Ishikawa (cell line): Measurements from ENCODE around the gene FSTL4.

Experiments
- CEBPB ChIP-seq: IDR thresholded peaks from 2 replicates; pipeline ENCODE4 v1.6.1; 2012
- CREB1 ChIP-seq: IDR thresholded peaks from 2 replicates; pipeline ENCODE4 v1.6.1; 2012; ENCODE audit warnings: low read depth
- EGR1 ChIP-seq: IDR thresholded peaks from 2 replicates; pipeline ENCODE4 v1.6.1; 2012
- EP300 ChIP-seq: IDR thresholded peaks from 2 replicates; pipeline ENCODE4 v1.6.1; 2012; ENCODE audit warnings: borderline replicate concordance
- FOXM1 ChIP-seq: IDR thresholded peaks from 2 replicates; pipeline ENCODE4 v1.6.1; 2012; ENCODE audit warnings: low read depth, borderline replicate concordance
- MAX ChIP-seq: IDR thresholded peaks from 2 replicates; pipeline ENCODE4 v1.6.1; 2012
- NFIC ChIP-seq: IDR thresholded peaks from 2 replicates; pipeline ENCODE4 v1.6.1; 2012
- RAD21 ChIP-seq: IDR thresholded peaks from 2 replicates; pipeline ENCODE4 v1.6.1; 2012; ENCODE audit warnings: low read depth
- REST ChIP-seq: IDR thresholded peaks from 2 replicates; pipeline ENCODE4 v1.6.1; 2012; ENCODE audit warnings: low read depth, mild to moderate bottlenecking
- TAF1 ChIP-seq: IDR thresholded peaks from 2 replicates; pipeline ENCODE4 v1.6.1; 2012; ENCODE audit warnings: low read depth, mild to moderate bottlenecking
- TCF12 ChIP-seq: IDR thresholded peaks from 2 replicates; pipeline ENCODE4 v1.6.1; 2012; ENCODE audit warnings: low read depth
- TEAD4 ChIP-seq: IDR thresholded peaks from 2 replicates; pipeline ENCODE4 v1.6.1; 2012
- USF1 ChIP-seq: IDR thresholded peaks from 2 replicates; pipeline ENCODE4 v1.6.1; 2012
- YY1 ChIP-seq: IDR thresholded peaks from 2 replicates; pipeline ENCODE4 v1.6.1; 2012; ENCODE audit warnings: low read depth
- ZBTB7A ChIP-seq: IDR thresholded peaks from 2 replicates; pipeline ENCODE4 v1.6.1; 2012; ENCODE audit warnings: low read depth

FSTL4 gene

GRCh38 chr5:133544346-133544745 lies 68.0 kb downstream of the FSTL4 start:
- TF ChIP-seq EP300 (no peak), EGR1 (no peak), TEAD4 (no peak), RAD21 (no peak), ZBTB7A (no peak), CREB1 (no peak), YY1 (no peak), REST (no peak), NFIC (no peak), MAX (no peak), FOXM1 (no peak)

- TF ChIP-seq TCF12: no peak
- no peak for TF ChIP-seq EGR1
- no peak for TF ChIP-seq NFIC
- no peak for TF ChIP-seq FOXM1
- no peak for TF ChIP-seq EP300
- TF ChIP-seq ZBTB7A: no peak
- TF ChIP-seq TEAD4: no peak
- no peak for TF ChIP-seq RAD21
- TF ChIP-seq YY1: no peak
- no peak for TF ChIP-seq CREB1
- TF ChIP-seq TAF1: no peak
- TF ChIP-seq USF1: no peak
- TF ChIP-seq REST: no peak
- no peak for TF ChIP-seq MAX
- TF ChIP-seq CEBPB: no peak
These were observed 72.5 kb downstream of the FSTL4 start for GRCh38 chr5:133539818-133540217.

GRCh38 chr5:133538718-133539117 lies 73.6 kb downstream of the FSTL4 start:
- TF ChIP-seq FOXM1 (no peak), CREB1 (no peak), RAD21 (no peak), EGR1 (no peak), TEAD4 (no peak), NFIC (no peak), REST (no peak), MAX (no peak), EP300 (no peak), TCF12 (no peak), TAF1 (no peak), CEBPB (no peak), USF1 (no peak), YY1 (no peak), ZBTB7A (no peak)

- TF ChIP-seq EP300 (no peak), TCF12 (no peak), ZBTB7A (no peak), YY1 (no peak), TEAD4 (no peak), NFIC (no peak), RAD21 (no peak), CREB1 (no peak), TAF1 (no peak), FOXM1 (no peak), USF1 (no peak), EGR1 (no peak), REST (no peak), MAX (no peak), CEBPB (no peak)
These were observed 77.8 kb downstream of the FSTL4 start for GRCh38 chr5:133534566-133534965.
